Endothelial cell of umbilical vein (primary cell): Measurements from ENCODE around the gene DOCK1.

Source experiments
- CTCF ChIP-seq, 2 donors: IDR thresholded peaks; 1 replicate in 1 of 2; 2 replicates in 1 of 2; pipeline ENCODE4 v1.5.1; 2011; ENCODE audit warnings: low read length in 2 of 2, mild to moderate bottlenecking in 2 of 2, moderate library complexity in 2 of 2, control low read depth in 1 of 2, inconsistent platforms in 1 of 2, low read depth in 1 of 2; ENCODE audit not compliant: insufficient read depth in 1 of 2; ENCODE audit errors: extremely low read depth in 1 of 2
- EZH2 ChIP-seq: IDR thresholded peaks from 2 replicates; pipeline ENCODE4 v1.6.1; 2012; ENCODE audit warnings: borderline replicate concordance, low read depth, mild to moderate bottlenecking, moderate library complexity, low read length, inconsistent platforms; ENCODE audit not compliant: severe bottlenecking
- FOS ChIP-seq: IDR thresholded peaks from 2 replicates; pipeline ENCODE4 v1.6.1; 2011; ENCODE audit warnings: mild to moderate bottlenecking, low read length, moderate library complexity, borderline replicate concordance; ENCODE audit not compliant: insufficient read depth
- GATA2 ChIP-seq: IDR thresholded peaks from 2 replicates; pipeline ENCODE4 v1.7.0; 2011; ENCODE audit warnings: low read depth, mild to moderate bottlenecking, moderate library complexity, mixed read lengths, low read length; ENCODE audit not compliant: insufficient read length, insufficient read depth
- JUN ChIP-seq: IDR thresholded peaks from 2 replicates; pipeline ENCODE4 v1.6.1; 2011; ENCODE audit warnings: borderline replicate concordance, low read depth; ENCODE audit not compliant: insufficient read length, insufficient read depth
- TF ChIP-seq, protein P1 (sequence below): IDR thresholded peaks from 2 replicates; pipeline ENCODE4 v1.6.1; 2011; ENCODE audit not compliant: insufficient read depth, insufficient read length

DNA sequence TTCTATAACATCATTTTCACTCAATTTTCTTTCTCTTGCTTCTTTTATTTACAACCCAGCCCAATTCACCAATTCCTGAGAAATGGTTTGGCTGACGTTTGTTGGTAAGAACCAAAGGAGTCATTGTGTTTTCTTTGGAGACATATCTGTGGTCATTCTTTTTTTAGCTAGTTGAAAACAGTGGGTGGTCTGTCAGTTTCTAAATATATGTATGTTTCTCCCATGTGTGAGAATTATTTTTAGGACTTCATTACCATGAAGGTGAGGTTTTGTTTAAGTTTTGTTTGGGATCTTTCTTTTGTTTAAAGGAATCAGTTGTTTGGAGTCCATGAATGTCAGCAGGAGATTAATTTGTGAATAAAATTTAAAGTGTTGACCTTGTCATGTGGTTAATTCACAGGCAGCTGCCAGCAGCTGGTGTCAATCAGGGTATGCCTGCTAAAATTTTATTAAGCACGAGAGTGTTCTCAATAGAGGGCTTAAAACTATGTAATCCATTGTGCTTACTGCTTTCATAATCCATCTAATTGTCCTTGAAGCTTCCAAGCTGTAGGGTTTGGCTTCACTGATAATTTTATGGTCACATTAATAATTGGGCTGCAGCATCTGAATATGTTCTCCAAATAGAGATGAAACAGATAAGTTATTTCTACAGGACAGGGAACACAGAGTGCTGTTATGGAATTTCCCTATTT is 252.4 kb downstream of the DOCK1 start:
- TF ChIP-seq FOS: no peak
- no peak for TF ChIP-seq CTCF (IDR thresholded peaks at IDR 0.05; ENCODE audit: extremely low read depth in 1 of 2, insufficient read depth in 1 of 2, low read depth in 1 of 2, low read length in 2 of 2)
- TF ChIP-seq EZH2: no peak
- no peak for TF ChIP-seq JUN
- TF ChIP-seq GATA2: no peak
- TF ChIP-seq, protein P1, sequence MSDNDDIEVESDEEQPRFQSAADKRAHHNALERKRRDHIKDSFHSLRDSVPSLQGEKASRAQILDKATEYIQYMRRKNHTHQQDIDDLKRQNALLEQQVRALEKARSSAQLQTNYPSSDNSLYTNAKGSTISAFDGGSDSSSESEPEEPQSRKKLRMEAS: no peak
